Fibroblast of mammary gland (primary cell): ENCODE measurements around the gene PPP4R1.

Experiments used
- DNase-seq: peaks from one replicate; pipeline ENCODE4 v3.0.0-alpha.2; 2010; ENCODE audit warnings: low read depth
- H3K4me3 ChIP-seq: 2 replicates; pipeline ENCODE4 v1.5.1; 2011; ENCODE audit warnings: low read depth, mild to moderate bottlenecking, low read length, moderate library complexity; ENCODE audit not compliant: control insufficient read depth
- TF ChIP-seq, protein P1 (sequence below): conservative IDR thresholded peaks from 2 replicates; pipeline ENCODE4 v1.5.1; 2011; ENCODE audit warnings: low read depth, low read length, inconsistent platforms; ENCODE audit not compliant: control insufficient read depth, insufficient read depth

Gene PPP4R1

DNA sequence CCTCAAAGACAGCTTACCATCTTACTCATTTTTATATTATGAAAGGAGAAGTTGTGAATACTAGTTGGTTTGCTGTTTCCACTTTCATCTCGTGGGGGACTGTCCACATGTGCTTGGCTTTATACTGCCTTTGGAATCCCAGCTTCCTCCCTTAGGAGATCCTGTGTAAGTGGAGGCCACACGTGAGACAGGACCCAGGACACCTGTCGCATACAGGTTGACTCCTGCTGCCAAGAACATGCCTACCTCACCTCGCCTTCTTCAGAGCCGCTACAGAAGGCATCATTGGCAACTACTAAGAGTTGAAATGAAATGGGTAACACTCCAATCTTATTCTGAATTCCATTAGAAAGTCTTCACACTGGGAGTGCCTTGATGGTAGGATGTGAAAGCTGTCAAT, 69.3 kb downstream of the PPP4R1 start:
- H3K4me3 ChIP-seq: no peak overlapping the region
- TF ChIP-seq, protein P1, sequence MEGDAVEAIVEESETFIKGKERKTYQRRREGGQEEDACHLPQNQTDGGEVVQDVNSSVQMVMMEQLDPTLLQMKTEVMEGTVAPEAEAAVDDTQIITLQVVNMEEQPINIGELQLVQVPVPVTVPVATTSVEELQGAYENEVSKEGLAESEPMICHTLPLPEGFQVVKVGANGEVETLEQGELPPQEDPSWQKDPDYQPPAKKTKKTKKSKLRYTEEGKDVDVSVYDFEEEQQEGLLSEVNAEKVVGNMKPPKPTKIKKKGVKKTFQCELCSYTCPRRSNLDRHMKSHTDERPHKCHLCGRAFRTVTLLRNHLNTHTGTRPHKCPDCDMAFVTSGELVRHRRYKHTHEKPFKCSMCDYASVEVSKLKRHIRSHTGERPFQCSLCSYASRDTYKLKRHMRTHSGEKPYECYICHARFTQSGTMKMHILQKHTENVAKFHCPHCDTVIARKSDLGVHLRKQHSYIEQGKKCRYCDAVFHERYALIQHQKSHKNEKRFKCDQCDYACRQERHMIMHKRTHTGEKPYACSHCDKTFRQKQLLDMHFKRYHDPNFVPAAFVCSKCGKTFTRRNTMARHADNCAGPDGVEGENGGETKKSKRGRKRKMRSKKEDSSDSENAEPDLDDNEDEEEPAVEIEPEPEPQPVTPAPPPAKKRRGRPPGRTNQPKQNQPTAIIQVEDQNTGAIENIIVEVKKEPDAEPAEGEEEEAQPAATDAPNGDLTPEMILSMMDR: no peak
- DNase-seq: no peak

DNA sequence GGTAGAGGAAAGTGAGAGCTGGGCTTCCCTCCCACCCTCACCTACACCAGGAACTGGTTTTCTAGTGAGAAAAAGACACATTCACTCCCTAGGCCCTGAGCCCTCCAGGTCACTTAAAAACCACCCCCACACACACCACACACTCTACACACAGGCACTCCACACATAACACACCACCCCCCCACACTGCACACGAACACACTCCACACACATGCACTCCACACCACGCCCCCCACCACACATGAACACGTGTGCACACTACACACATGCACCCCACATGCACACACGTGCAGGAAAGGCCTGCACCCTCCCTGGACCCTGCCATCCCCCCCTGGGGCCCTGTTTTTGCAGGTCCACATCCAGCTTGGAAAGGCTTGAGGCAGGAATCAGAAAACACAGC, 71.4 kb downstream of the PPP4R1 start:
- no peak overlapping the region for H3K4me3 ChIP-seq
- TF ChIP-seq, protein P1: no peak
- no peak for DNase-seq

DNA sequence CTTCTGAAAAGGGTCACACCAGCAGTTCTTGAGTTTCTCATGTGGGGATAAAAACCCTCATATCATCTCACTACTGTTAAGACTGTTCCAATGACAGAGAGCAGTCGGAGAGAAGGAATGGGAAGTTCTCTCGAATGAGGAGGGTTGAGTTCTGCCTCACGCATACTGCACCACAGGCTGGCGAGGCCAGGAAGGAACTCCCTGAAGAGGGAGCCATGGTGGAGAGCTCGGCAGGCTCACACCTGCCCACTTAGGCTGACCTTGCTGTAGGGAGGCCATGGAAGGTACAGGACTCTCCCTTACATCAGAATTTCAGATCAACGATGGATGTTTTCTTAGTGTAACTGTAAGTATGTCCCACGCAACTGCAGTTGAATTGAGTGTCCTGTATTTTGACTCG, 74.4 kb downstream of the PPP4R1 start:
- no peak overlapping the region for H3K4me3 ChIP-seq
- TF ChIP-seq, protein P1: no peak
- DNase-seq: no peak

DNA sequence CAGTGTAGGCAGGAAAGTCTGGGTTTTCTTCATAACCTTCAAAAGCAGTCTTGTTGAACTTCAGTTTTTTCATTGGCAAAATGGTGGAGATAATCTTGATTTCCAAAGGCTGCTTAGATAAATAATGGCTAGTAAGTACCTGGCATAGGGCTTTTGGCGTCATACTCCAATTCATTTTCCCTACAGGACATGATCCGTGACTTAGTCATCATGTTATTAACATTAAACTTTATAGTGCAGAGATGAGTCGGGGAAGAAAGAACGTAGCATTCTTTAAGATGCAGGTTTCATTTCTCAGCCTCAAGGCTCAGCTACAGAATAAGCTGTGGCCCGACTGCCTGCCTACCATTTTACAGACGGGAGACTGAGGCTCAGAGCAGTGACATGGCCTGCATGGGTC, 75.1 kb downstream of the PPP4R1 start:
- TF ChIP-seq, protein P1: no peak
- DNase-seq: peak; percentile 94

DNA sequence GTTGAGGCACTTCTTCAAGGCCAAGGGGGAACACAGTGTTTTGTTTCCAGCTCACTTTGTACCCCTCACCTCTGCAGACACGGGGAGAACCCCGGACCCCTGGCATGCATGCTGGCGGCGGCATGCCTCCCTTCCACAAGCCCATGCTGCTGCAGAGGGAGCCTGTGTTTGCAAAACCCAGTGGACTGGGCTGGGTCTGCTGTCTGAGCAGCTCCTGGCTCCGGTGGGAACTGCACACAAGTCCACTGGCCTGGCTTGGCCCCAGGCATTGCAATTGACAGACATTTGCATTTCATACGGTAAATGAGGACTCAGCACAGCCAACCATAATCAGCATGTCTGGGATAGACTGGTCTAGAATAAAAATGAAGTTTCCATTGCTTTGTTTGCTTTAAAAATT, 76.7 kb downstream of the PPP4R1 start:
- H3K4me3 ChIP-seq: no peak overlapping the region
- TF ChIP-seq, protein P1: no peak
- DNase-seq: no peak

More for the DNA sequence above, 75.1 kb downstream of the PPP4R1 start:
- H3K4me3 ChIP-seq: no peak overlapping the region

DNA sequence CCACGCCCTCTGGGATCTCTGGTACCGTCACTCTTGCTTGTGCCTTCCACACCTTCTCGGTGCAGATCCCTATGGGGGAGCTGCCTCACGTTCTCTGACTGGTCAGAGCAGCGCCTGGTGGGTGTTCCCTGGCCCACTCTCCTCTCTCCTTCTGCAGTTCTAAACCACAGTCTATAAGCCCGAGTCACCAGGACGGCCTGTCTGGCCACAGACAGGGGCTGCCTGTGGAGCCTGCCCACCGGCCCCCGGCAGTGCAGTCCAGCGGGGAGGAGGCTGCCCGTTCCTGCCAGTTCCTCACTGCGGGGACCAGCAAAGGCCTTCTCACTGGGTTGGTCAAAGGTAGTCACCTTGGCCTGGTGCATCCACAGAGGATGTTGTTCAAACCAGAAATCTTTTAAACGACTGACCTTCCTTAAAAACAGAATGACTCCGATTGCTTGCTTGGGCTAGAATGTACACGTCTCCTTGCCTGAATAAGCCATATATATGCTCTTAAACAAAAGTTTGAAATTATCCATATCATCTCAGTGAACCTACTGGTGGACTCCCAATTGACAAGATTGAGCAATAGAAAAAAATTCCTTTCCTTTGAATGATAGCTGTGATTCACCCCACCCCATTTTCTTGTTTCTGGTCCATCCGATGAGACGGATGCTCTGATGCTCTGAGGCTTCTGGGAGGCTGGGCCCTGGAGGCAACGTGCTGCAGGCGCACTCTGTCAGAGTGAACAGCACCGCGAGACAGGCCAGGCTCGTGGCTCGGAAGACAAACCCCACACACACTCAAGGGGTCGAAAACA, 77.8 kb downstream of the PPP4R1 start:
- no peak overlapping the region for H3K4me3 ChIP-seq
- DNase-seq: peak; percentile 80
- TF ChIP-seq, protein P1: no peak

DNA sequence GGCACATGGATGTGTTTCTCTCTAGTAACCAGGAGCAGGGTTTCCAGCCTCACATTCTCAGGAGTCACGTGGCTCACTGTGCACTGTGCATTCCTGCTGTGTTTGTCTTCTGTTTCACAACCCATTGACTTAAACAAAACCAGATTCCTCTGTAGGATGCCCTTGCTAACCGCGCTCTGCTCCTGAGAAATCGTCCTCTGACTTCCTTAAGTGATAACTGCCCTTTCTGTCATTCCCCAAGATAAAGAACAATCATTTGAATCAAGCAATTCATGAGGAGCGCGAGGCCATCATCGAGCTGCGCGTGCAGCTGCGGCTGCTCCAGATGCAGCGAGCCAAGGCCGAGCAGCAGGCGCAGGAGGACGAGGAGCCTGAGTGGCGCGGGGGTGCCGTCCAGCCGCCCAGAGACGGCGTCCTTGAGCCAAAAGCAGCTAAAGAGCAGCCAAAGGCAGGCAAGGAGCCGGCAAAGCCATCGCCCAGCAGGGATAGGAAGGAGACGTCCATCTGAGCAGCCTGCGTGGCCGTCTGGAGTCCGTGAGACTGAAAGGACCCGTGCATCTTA, 78.8 kb downstream of the PPP4R1 start:
- peak overlapping the region; percentile 33 for H3K4me3 ChIP-seq
- DNase-seq: peak; percentile 98
- TF ChIP-seq, protein P1: no peak
